ENCODE data around the gene LAMA2. TPM values are rescaled to one million over a fixed set of nuclear protein-coding genes. Genes with fewer than 3 reads are reported as not detected.
"Not testable (repeated sequence)": the region's sequence is repeated elsewhere in the genome, so short reads cannot be mapped to it uniquely, and the experiment has no call there.

The LAMA2 gene
- total RNA-seq, 4 donors from 2014 or later: 1.7 to 112 (median 19.6) TPM

- no peaks in the 10 kb centered on the region for H3K36me3 ChIP-seq
- no peaks in the 10 kb centered on the region for H3K9me3 ChIP-seq
- 83 to 88% methylated on average over 3 of the region's 3 CpGs for WGBS, 2 donors
- H3K4me1 ChIP-seq: no peaks in the 10 kb centered on the region
- DNase-seq: no peak
- TF ChIP-seq POLR2A (IDR thresholded peaks at IDR 0.05): no peak
- TF ChIP-seq CTCF (IDR thresholded peaks at IDR 0.05): no peak
- H3K4me3 ChIP-seq: no peak overlapping the region
- intact Hi-C loops (cut with DNase I): no loop called here
- H3K27me3 ChIP-seq: no peaks in the 10 kb centered on the region
- H3K27ac ChIP-seq: no peak overlapping the region
These were observed 281.1 kb downstream of the LAMA2 start for GRCh38 chr6:129164032-129164431.

GRCh38 chr6:129172279-129172995, 289.5 kb downstream of the LAMA2 start:
- H3K27ac ChIP-seq: not testable (repeated sequence)
- peak overlapping the region in 3 of 4 donors; percentile 7 to 34 (median 14) for H3K4me3 ChIP-seq

GRCh38 chr6:129175066-129175465, 292.1 kb downstream of the LAMA2 start:
- TF ChIP-seq CTCF (IDR thresholded peaks at IDR 0.05) (no peak), POLR2A (IDR thresholded peaks at IDR 0.05) (no peak)
- no peak overlapping the region for H3K27ac ChIP-seq
- H3K9me3 ChIP-seq: no peaks in the 10 kb centered on the region
- no peak for DNase-seq
- 58 to 60% methylated on average over 1 of the region's 1 CpG for WGBS, 2 donors
- intact Hi-C loops (cut with DNase I): no loop called here
- no peak overlapping the region for H3K4me3 ChIP-seq
- H3K27me3 ChIP-seq: no peaks in the 10 kb centered on the region
- H3K4me1 ChIP-seq: no peaks in the 10 kb centered on the region
- H3K36me3 ChIP-seq: no peaks in the 10 kb centered on the region

More at GRCh38 chr6:129172279-129172995, 289.5 kb downstream of the LAMA2 start:
- H3K9me3 ChIP-seq; H3K36me3 ChIP-seq; H3K27me3 ChIP-seq; H3K4me1 ChIP-seq; intact Hi-C loops (cut with DNase I); DNase-seq: not testable (repeated sequence)
- 64 to 67% methylated on average over 6 to 8 of the region's 20 CpGs for WGBS, 2 donors

- Histone ChIP-seq H3K4me1 (no peaks in the 10 kb centered on the region), H3K4me3 (no peak overlapping the region), H3K9me3 (no peaks in the 10 kb centered on the region), H3K27me3 (no peaks in the 10 kb centered on the region), H3K27ac (no peak overlapping the region), H3K36me3 (no peaks in the 10 kb centered on the region)
- DNase-seq: no peak
- intact Hi-C loops (cut with DNase I): no loop called here
- TF ChIP-seq POLR2A (IDR thresholded peaks at IDR 0.05): no peak
- no peak for TF ChIP-seq CTCF (IDR thresholded peaks at IDR 0.05)
- WGBS, 2 donors: 56 to 65% methylated on average over 4 of the region's 4 CpGs
These were observed 294.9 kb downstream of the LAMA2 start for GRCh38 chr6:129177801-129178200.

GRCh38 chr6:129179283-129179682, 296.3 kb downstream of the LAMA2 start:
- H3K9me3 ChIP-seq: no peaks in the 10 kb centered on the region
- 73% methylated on average over 3 of the region's 3 CpGs for WGBS, 2 donors
- H3K4me1 ChIP-seq: no peaks in the 10 kb centered on the region
- H3K4me3 ChIP-seq: no peak overlapping the region
- no peak overlapping the region for H3K27ac ChIP-seq
- no peaks in the 10 kb centered on the region for H3K36me3 ChIP-seq
- DNase-seq: no peak
- TF ChIP-seq POLR2A (IDR thresholded peaks at IDR 0.05) (no peak), CTCF (IDR thresholded peaks at IDR 0.05) (no peak)
- intact Hi-C loops (cut with DNase I): no loop called here
- no peaks in the 10 kb centered on the region for H3K27me3 ChIP-seq

GRCh38 chr6:129181001-129181400, 298.1 kb downstream of the LAMA2 start:
- DNase-seq: no peak
- no peak for TF ChIP-seq POLR2A (IDR thresholded peaks at IDR 0.05)
- TF ChIP-seq CTCF (IDR thresholded peaks at IDR 0.05): no peak
- Histone ChIP-seq H3K27me3 (no peaks in the 10 kb centered on the region), H3K4me1 (no peaks in the 10 kb centered on the region), H3K9me3 (no peaks in the 10 kb centered on the region), H3K36me3 (no peaks in the 10 kb centered on the region), H3K4me3 (no peak overlapping the region), H3K27ac (no peak overlapping the region)
- WGBS, 2 donors: 74 to 80% methylated on average over 2 of the region's 2 CpGs
- intact Hi-C loops (cut with DNase I): no loop called here
